Mesodermal cell (in vitro differentiated cells): ENCODE measurements around the gene SYT6.

Source experiments
- H3K27ac ChIP-seq: 2 replicates; pipeline ENCODE4 v1.7.0; 2013; ENCODE audit warnings: mild to moderate bottlenecking, low read depth, low read length, moderate library complexity; ENCODE audit not compliant: severe bottlenecking
- H3K36me3 ChIP-seq: 2 replicates; pipeline ENCODE4 v1.7.1; 2013; ENCODE audit warnings: mild to moderate bottlenecking, low read length, moderate library complexity; ENCODE audit not compliant: control insufficient read depth, insufficient read depth
- H3K4me1 ChIP-seq: one replicate; pipeline ENCODE4 v1.7.1; 2013; ENCODE audit warnings: mild to moderate bottlenecking, low read length; ENCODE audit not compliant: insufficient read depth, control insufficient read depth, poor library complexity, severe bottlenecking
- H3K4me3 ChIP-seq: 2 replicates; pipeline ENCODE4 v1.7.0; 2013; ENCODE audit warnings: low read length, control low read depth, mild to moderate bottlenecking; ENCODE audit not compliant: insufficient read depth, poor library complexity, severe bottlenecking; ENCODE audit errors: extremely low read depth
- H3K9me3 ChIP-seq: 2 replicates; pipeline ENCODE4 v1.7.1; 2013; ENCODE audit warnings: mild to moderate bottlenecking, low read length, moderate library complexity; ENCODE audit not compliant: control insufficient read depth
- WGBS, 2 experiments: methylation state at CpG; one replicate each; pipeline ENCODE4 v1.1.5; 2013; ENCODE audit warnings: missing lambda C conversion rate in 2 of 2; ENCODE audit not compliant: insufficient coverage in 2 of 2; 5-methylcytosine and 5-hydroxymethylcytosine counted together

The SYT6 gene

DNA sequence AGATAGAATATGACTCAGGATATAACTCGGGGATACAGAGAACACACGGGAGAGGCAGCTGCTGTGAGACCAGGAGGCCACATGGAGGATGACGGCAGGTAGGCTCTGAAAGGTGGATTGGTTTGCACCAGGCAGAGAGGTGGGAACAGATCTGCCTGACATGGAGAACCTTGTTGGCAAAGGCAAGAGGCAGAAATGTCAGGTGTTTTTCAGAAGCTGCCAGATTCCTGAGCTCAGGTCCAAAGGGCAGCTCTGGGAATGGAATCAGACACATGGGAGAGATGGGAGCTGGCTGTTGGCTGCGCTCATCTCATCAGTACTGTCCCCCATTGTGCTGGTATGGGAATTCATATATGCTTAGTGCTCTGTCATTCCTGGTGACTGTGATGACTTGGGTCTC is 19.2 kb downstream of the SYT6 start:
- Histone ChIP-seq H3K4me1 (no peaks in the 10 kb centered on the region), H3K36me3 (no peaks in the 10 kb centered on the region), H3K4me3 (no peak overlapping the region), H3K9me3 (no peaks in the 10 kb centered on the region), H3K27ac (no peak overlapping the region)
- WGBS, 2 experiments, result 84 to 90% methylated on average over 4 of the region's 4 CpGs

DNA sequence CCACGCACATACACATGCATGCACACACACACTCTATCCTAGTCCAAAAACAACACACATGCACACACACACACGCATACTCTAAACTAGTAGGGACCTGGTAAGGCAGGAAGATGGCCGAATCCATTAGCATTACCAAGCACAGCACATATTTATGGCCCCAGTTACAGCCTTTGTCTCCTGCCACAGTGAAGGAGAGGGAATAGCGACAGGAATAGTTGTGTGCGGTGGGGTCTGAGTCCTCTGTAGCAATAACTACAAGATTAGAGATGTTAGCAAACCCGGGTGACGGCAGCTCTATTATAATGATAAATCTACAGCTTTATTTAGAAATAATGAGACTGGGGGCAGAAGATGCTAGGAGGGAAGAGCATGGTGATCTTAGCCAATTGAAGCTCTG is 20.5 kb downstream of the SYT6 start:
- Histone ChIP-seq H3K27ac (no peak overlapping the region), H3K36me3 (no peaks in the 10 kb centered on the region), H3K9me3 (no peaks in the 10 kb centered on the region), H3K4me3 (no peak overlapping the region), H3K4me1 (no peaks in the 10 kb centered on the region)
- 81 to 88% methylated on average over 1 to 3 of the region's 7 CpGs for WGBS, 2 experiments

GRCh38 chr1:114131526-114132220 is 22.0 kb downstream of the SYT6 start:
- Histone ChIP-seq H3K4me1 (no peaks in the 10 kb centered on the region), H3K36me3 (no peaks in the 10 kb centered on the region), H3K9me3 (no peaks in the 10 kb centered on the region), H3K27ac (no peak overlapping the region), H3K4me3 (no peak overlapping the region)
- WGBS, 2 experiments, result 84 to 90% methylated on average over 2 of the region's 4 CpGs

- 92 to 93% methylated on average over 4 to 6 of the region's 7 CpGs for WGBS, 2 experiments
- no peaks in the 10 kb centered on the region for H3K36me3 ChIP-seq
- H3K4me3 ChIP-seq, result no peak overlapping the region
- no peaks in the 10 kb centered on the region for H3K9me3 ChIP-seq
- H3K4me1 ChIP-seq, result no peaks in the 10 kb centered on the region
- H3K27ac ChIP-seq, result no peak overlapping the region
Measured at GRCh38 chr1:114130846-114131525, 22.7 kb downstream of the SYT6 start.

- Histone ChIP-seq H3K27ac (no peak overlapping the region), H3K4me3 (no peak overlapping the region), H3K36me3 (no peaks in the 10 kb centered on the region), H3K9me3 (no peaks in the 10 kb centered on the region), H3K4me1 (no peaks in the 10 kb centered on the region)
- WGBS, 2 experiments, result 79 to 100% methylated on average over 2 to 3 of the region's 4 CpGs
Measured at GRCh38 chr1:114130213-114130612, 23.5 kb downstream of the SYT6 start.

GRCh38 chr1:114128293-114128692 is 25.4 kb downstream of the SYT6 start:
- WGBS, 2 experiments, result 81 to 83% methylated on average over 6 of the region's 6 CpGs
- H3K9me3 ChIP-seq, result no peaks in the 10 kb centered on the region
- no peaks in the 10 kb centered on the region for H3K4me1 ChIP-seq
- no peaks in the 10 kb centered on the region for H3K36me3 ChIP-seq
- H3K27ac ChIP-seq, result no peak overlapping the region
- H3K4me3 ChIP-seq, result no peak overlapping the region

DNA sequence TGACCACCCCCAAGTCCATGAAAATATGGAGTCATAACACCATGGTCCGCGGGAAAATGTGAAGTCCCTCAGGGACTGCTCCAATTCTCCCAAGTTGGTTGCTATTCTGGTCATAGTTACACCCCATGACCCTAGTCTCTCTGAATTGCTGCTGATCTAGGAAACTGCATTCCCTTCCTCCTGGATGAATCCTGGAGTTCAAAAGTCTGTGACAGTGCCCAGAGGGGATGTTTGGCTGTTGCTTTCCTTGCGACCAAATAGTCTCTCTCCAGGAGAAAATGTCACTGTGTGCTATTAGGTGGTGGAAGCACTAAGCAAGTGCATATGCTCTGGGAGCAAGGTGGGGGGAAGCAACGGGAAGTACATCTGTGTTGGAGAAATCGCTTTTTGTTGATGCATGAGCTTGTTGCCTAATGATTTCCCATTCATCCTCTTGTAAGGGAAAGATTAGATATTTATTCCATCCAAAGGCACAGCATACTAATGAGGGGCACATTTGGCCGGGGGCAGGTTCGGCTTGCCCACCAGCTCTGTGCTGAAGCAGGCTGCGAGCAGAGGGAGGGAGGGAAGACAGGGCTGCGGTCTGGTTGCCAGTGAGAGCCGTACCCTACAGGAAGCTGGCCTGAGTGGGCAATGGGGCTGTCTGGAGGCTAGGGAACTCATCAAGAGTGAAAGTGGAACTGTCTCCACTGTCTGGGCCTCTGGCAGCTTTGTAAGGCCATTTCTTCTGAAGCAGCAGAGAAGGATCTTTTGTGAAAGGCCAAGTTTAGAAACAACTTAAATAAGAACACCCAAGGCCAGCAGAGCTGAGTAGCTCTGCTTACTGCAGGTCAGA is 27.2 kb downstream of the SYT6 start:
- H3K27ac ChIP-seq, result no peak overlapping the region
- whole genome bisulfite sequencing, 2 experiments, result 81 to 100% methylated on average over 7 of the region's 10 CpGs
- H3K9me3 ChIP-seq, result no peaks in the 10 kb centered on the region
- H3K4me1 ChIP-seq, result peaks cover 6% of the 10 kb centered on the region
- no peaks in the 10 kb centered on the region for H3K36me3 ChIP-seq
- H3K4me3 ChIP-seq, result no peak overlapping the region

DNA sequence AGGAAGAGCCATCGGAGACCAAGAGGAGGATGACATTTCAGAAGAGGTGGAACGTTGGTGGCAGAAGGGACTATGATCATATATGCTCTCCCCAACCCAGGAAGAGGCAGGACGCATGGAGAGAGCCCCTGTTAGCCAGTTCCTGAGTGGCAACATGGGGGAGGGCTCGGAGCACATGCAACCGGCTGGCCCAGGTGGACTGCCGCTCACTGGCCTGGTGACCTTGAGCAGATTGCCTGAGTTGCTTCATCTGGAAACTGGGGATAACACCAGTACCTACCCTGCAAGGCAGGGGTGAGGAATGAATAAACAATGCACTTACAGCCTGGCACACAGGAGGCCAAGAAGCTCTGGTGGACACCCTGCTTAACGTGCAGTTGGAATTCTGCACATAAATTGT is 29.0 kb downstream of the SYT6 start:
- Histone ChIP-seq H3K4me1 (peaks cover 6% of the 10 kb centered on the region), H3K36me3 (no peaks in the 10 kb centered on the region), H3K9me3 (no peaks in the 10 kb centered on the region), H3K27ac (no peak overlapping the region), H3K4me3 (no peak overlapping the region)
- 97% methylated on average over 7 of the region's 7 CpGs for WGBS, 2 experiments

DNA sequence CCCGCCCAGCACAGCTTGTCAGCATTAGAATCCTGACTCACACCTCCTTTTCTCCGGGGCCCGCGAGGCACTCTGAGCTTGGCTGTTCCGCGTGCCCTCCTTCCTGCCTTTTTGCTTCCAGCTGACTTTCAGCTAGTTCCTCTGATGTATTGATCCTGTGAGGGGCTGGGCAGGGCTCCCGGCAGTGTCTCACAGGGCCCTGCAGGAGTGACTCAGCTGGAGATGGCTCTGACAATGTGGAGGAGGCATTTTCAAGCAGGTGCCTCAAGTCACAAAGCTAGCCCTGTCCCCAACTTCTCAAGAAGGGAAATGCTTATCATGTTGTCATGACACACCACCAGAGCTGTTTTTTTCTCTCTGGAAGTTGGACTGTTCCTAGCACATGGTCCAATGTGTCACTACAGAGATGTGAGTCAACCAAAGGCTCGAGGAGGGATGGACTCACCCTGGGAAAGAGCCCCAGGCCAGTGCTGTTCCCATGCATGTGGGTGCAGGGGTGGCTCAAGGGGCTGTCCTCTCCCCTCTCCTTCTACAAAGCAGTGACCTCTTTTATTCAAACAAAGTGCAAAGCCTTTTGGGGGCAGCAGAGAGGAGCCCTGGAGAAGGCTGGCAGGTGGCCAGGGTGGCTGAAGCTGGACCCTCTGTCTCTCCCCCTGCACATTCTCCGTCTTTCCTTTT is 30.6 kb downstream of the SYT6 start:
- H3K9me3 ChIP-seq, result no peaks in the 10 kb centered on the region
- H3K4me3 ChIP-seq, result no peak overlapping the region
- WGBS, 2 experiments, result 53 to 56% methylated on average over 7 to 9 of the region's 9 CpGs
- peaks cover 15% of the 10 kb centered on the region for H3K4me1 ChIP-seq
- no peaks in the 10 kb centered on the region for H3K36me3 ChIP-seq
- no peak overlapping the region for H3K27ac ChIP-seq

DNA sequence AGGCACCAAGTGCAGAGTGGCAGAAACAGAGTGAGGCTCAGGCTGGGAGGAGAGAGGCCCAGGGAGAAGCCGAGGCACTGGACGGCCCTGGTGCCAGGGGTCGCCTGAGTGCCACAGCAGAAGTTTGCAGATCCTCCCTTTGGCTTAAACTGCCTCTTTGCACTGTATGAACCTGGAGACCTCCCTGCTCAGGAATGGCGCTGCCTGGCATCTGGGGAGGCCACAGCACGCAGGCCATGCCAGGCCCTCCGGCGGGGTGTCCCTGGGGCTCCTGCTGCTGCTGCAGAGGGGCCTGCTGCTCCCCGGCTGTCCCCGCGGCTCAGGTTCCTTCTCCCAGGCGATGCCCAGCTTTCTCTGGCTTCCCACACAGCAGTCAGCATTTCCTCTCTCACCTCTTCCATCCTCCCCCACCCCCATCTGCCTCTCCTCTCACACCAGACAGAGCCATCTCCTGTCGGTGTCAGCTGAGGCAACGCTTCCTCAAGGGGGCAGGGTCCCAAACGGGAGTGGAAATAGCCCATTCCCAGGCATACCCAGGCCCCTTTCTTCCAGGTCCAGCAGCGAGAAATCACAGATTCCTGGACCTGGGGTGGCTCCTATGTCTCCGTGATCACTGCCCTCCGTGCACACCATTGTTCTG is 35.2 kb downstream of the SYT6 start:
- Histone ChIP-seq H3K9me3 (no peaks in the 10 kb centered on the region), H3K36me3 (no peaks in the 10 kb centered on the region), H3K27ac (peak overlapping the region; percentile 45), H3K4me1 (peaks cover 26% of the 10 kb centered on the region), H3K4me3 (no peak overlapping the region)
- 56 to 67% methylated on average over 13 to 17 of the region's 17 CpGs for WGBS, 2 experiments
